Hematopoietic multipotent progenitor cell treated with erythropoietin and hydrocortisone succinate and interleukin-3 and kit ligand, for 6 days (in vitro differentiated cells): ENCODE data around the gene BARD1.
"Not testable (repeated sequence)": the region's sequence is repeated elsewhere in the genome, so short reads cannot be mapped to it uniquely, and the experiment has no call there.

Experiments used
- DNase-seq: peaks from one replicate; pipeline ENCODE4 v3.0.0-alpha.2; 2015

The BARD1 gene

GRCh38 chr2:214808981-214809750 lies at the start of gene BARD1:
Gene BARD1 (minus strand): TSS chr2:214809683. CDS start chr2:214809569, 114 bp downstream.
- DNase-seq: peak; percentile 78

- no peak for DNase-seq
Observed at GRCh38 chr2:214856137-214856536, 46.7 kb upstream of the BARD1 start.

GRCh38 chr2:214853906-214854305 lies 44.4 kb upstream of the BARD1 start:
- no peak for DNase-seq

GRCh38 chr2:214843823-214844222 lies 34.3 kb upstream of the BARD1 start:
- no peak for DNase-seq

- no peak for DNase-seq
Observed at GRCh38 chr2:214839464-214839863, 30.0 kb upstream of the BARD1 start.

- DNase-seq: no peak
Observed at GRCh38 chr2:214837466-214837865, 28.0 kb upstream of the BARD1 start.

- no peak for DNase-seq
Observed at GRCh38 chr2:214836568-214836967, 27.1 kb upstream of the BARD1 start.

- DNase-seq: peak; percentile 41
Observed at GRCh38 chr2:214830794-214831346, 21.4 kb upstream of the BARD1 start.

- no peak for DNase-seq
Observed at GRCh38 chr2:214816008-214816533, 6.6 kb upstream of the BARD1 start.

- DNase-seq: peak; percentile 29
Observed at GRCh38 chr2:214810671-214811070, 1.2 kb upstream of the BARD1 start.

- DNase-seq: peak; percentile 98
Observed at GRCh38 chr2:214809751-214810564, 475 bp upstream of the BARD1 start.

- DNase-seq: peak; percentile 15
Observed at GRCh38 chr2:214807653-214808052, 1.8 kb downstream of the BARD1 start.

GRCh38 chr2:214801768-214802397 lies 7.6 kb downstream of the BARD1 start:
- no peak for DNase-seq

GRCh38 chr2:214801068-214801467 lies 8.4 kb downstream of the BARD1 start:
- peak; percentile 31 for DNase-seq

- no peak for DNase-seq
Observed at GRCh38 chr2:214800180-214800579, 9.3 kb downstream of the BARD1 start.

- no peak for DNase-seq
Observed at GRCh38 chr2:214796911-214797310, 12.6 kb downstream of the BARD1 start.

GRCh38 chr2:214783181-214783580 lies 26.3 kb downstream of the BARD1 start:
- not testable (repeated sequence) for DNase-seq

GRCh38 chr2:214782671-214783070 lies 26.8 kb downstream of the BARD1 start:
- no peak for DNase-seq

GRCh38 chr2:214781226-214781625 lies 28.3 kb downstream of the BARD1 start:
- no peak for DNase-seq

- DNase-seq: no peak
Observed at GRCh38 chr2:214775971-214776370, 33.5 kb downstream of the BARD1 start.

- DNase-seq: no peak
Observed at GRCh38 chr2:214774108-214774507, 35.4 kb downstream of the BARD1 start.

GRCh38 chr2:214772443-214773015 lies 37.0 kb downstream of the BARD1 start:
- peak; percentile 19 for DNase-seq

GRCh38 chr2:214765180-214765579 lies 44.3 kb downstream of the BARD1 start:
- DNase-seq: no peak
